ENCODE data around the gene SHH.
"Not testable (repeated sequence)": the region's sequence is repeated elsewhere in the genome, so short reads cannot be mapped to it uniquely, and the experiment has no call there.

SHH gene

DNA sequence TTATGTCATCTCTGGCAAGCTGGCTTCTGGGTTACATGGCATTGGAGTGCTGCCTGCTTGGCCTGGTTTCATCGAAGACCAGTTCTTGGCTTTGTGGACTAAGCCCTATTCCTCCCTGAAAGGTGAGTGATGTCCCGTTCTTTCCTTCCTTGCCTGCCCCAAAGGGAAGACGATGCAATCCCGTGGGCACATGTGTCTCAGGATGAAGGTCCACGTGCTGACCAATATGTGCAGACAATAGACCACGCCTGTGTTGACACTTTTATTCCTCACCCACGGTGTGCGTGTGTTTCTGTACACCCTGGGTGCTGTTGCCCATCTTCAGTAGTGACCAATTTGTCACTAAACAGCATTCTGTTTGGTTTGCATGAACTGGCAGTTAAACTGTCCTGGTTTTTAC is 28.6 kb upstream of the SHH start:
- TF ChIP-seq, protein P1, sequence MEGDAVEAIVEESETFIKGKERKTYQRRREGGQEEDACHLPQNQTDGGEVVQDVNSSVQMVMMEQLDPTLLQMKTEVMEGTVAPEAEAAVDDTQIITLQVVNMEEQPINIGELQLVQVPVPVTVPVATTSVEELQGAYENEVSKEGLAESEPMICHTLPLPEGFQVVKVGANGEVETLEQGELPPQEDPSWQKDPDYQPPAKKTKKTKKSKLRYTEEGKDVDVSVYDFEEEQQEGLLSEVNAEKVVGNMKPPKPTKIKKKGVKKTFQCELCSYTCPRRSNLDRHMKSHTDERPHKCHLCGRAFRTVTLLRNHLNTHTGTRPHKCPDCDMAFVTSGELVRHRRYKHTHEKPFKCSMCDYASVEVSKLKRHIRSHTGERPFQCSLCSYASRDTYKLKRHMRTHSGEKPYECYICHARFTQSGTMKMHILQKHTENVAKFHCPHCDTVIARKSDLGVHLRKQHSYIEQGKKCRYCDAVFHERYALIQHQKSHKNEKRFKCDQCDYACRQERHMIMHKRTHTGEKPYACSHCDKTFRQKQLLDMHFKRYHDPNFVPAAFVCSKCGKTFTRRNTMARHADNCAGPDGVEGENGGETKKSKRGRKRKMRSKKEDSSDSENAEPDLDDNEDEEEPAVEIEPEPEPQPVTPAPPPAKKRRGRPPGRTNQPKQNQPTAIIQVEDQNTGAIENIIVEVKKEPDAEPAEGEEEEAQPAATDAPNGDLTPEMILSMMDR (conservative IDR thresholded peaks at IDR 0.05): no peak
- no peak overlapping the region for H3K27ac ChIP-seq

DNA sequence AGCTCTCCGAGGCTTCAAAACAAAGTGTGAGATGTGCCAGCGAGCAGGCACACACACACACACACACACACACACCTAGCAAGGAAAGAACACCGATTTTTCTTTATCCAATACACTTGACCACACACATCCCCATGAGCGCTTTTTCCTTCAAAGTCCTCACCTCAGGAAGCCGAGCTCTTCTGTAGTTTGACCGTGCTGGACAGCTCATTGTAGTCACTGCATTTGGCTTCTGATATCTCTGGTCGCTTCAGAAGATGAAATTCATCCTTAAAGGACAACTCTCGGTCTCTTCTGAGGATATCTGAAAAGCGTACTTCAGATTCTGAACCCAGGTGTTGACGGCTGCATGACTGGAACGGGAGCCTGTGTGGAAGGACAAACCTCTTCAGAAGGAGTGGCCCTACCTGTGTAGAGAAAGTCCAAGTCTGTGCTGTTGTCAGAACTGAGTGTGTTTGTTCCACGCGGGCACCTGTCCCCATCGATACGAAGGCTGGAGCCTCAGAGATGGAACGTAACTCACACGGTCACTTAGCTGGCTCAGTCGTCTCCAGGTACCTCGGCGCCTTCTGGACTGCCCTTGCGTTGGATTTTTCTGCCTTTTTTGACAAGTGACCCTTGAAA is 28.1 kb upstream of the SHH start:
- TF ChIP-seq, protein P1 (conservative IDR thresholded peaks at IDR 0.05): no peak
- no peak overlapping the region for H3K27ac ChIP-seq

DNA sequence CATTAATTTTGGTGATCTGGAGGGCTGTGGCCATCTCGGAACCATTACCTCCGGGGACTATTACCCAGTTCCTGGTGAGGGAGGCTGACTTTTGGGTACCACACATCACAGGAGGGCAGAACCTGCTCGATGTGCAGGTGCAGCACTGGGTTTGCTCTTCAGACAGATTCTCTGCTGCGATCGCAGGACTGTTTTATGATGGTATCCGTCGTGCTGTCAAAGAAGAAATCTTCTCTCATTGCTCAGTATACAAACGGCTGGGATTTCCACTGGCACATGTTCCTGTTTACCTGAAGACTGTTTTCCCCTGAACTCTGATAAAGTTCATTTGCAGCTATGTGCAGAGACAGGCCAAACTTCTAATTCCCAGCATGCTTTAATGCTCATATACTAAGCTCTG is 27.2 kb upstream of the SHH start:
- H3K27ac ChIP-seq: no peak overlapping the region
- TF ChIP-seq, protein P1 (conservative IDR thresholded peaks at IDR 0.05): no peak

DNA sequence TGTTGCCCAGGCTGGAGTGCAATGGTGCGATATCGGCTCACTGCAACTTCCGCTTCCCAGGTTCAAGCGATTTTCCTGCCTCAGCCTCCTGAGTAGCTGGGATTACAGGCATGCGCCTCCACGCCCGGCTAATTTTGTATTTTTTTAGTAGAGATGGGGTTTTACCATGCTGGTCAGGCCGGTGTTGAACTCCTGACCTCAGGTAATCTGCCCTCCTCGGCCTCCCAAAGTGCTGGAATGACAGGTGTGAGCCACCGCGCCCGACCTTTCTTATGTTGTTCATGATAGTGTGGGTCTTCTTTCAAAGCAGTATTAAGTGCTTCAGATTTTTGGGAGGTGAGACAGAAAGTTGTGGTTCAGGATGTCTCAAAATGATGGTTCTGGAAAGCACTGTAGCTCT is 26.0 kb upstream of the SHH start:
- H3K27ac ChIP-seq: not testable (repeated sequence)

DNA sequence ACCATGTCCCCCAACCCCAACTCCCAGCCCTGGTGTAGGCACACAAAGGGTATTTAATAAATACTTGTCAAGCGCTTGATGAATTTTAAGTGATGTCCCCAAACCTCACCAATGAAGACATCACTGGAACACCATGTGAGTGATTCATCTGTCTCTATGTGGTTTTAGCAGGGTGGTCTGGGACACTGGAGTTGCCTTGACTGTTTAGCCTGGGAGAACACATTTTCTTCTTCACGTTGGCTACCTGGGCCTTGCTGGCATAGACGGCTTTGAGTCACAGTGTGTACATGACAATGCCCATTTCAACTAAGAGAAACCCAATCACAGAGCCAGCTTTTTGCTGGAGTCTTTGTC is 24.8 kb upstream of the SHH start:
- no peak overlapping the region for H3K27ac ChIP-seq
- TF ChIP-seq, protein P1 (conservative IDR thresholded peaks at IDR 0.05): no peak

DNA sequence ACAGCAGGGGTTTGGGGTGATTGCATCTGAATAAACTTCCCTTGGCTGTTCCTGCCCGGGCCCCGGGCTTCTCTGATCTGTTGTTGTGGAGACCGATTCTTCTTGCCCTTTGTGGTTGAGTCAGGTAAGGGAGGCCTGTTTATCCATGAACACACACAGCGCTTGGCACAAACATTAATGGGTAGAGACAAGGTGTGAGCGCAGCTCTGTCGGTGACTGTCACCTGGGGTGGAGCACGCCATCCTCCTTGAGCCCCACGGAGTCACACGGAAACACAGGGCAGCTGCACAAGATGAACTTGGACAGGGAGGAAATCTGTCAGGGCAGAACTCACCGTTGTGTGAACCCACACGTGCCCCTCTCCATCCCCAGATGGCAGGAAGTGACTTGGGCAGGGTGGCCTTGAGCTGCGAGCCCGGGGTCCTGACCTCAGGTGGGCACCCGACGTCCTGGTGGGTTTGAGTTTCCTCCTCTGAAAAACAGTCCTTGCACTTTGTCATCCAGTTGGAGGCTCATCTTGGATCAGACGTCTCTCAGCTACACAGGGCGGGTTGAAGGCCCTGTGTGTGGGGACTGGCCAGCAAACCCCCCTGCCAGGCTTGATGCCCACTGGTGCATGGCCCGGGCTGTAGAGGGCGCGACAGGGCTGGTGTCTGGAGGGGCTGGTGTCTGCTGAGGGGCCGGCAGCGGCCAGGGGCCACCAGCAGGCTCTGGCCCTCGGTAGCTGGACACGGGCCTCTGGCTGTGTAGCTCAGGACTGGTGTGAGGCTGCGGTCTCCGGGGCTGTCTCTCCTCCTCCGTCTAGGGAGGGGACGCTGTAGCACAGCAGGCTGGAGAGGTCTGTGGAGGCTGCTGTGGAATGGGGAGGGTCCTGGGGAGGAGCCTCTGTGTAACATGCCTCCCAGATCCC is 24.2 kb upstream of the SHH start:
- TF ChIP-seq, protein P1 (conservative IDR thresholded peaks at IDR 0.05): no peak
- no peak overlapping the region for H3K27ac ChIP-seq

DNA sequence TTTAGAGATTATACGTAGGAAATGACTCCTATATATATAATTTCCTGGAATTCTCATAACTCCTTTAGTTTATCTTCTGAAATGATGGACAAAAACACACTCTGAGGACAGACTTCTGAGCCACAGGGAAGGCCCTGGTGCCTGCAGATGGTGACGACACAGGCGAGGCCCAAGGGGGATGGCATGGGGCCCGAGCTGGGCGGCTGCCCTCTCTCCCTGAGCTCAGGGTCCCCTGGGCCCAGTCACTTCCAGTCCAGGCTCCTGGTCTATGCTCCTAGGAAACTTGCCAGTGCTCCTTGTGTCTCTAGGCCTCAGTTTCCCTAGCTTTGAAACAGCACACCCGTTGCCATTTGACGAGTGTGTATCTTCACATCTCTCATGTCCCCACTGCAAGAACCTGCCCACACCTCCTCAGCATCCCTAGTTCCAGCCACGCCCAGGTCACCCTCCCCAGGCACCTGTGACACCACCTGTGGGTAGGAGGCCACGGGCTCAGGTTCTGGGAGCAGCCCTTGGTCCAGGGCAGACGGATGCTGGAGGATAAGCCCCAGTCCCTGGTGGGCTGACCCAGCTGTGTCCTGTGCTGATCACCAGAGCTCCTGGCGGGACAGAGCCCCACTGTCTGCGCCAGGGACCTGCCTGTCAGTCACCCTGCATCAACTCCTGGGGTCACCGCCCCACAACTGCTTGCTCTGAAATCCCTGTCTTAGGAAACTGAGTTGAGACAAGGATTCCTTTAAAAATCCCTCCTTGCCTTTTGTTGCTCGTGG is 23.4 kb upstream of the SHH start:
- no peak overlapping the region for H3K27ac ChIP-seq
- TF ChIP-seq, protein P1 (conservative IDR thresholded peaks at IDR 0.05): no peak
